ENCODE measurements around the gene PDE9A. TPM values are rescaled to one million over a fixed set of nuclear protein-coding genes. Genes with fewer than 3 reads are reported as not detected.
"Not testable (repeated sequence)": the region's sequence is repeated elsewhere in the genome, so short reads cannot be mapped to it uniquely, and the experiment has no call there.

Gene PDE9A
- total RNA-seq, 1 experiment from 2014 or later: not detected

- H3K4me3 ChIP-seq, H3K36me3 ChIP-seq, DNase-seq, H3K9me3 ChIP-seq: not testable (repeated sequence)
- peaks cover 24% of the 10 kb centered on the region for H3K27me3 ChIP-seq
Measured at GRCh38 chr21:42807293-42807895, 154.0 kb downstream of the PDE9A start.

- Histone ChIP-seq H3K9me3 (no peaks in the 10 kb centered on the region), H3K27me3 (peaks cover 31% of the 10 kb centered on the region), H3K4me3 (no peak overlapping the region), H3K36me3 (no peaks in the 10 kb centered on the region)
- no peak for DNase-seq
Measured at GRCh38 chr21:42807938-42808613, 154.7 kb downstream of the PDE9A start.

- Histone ChIP-seq H3K27me3 (peaks cover 33% of the 10 kb centered on the region), H3K4me3 (no peak overlapping the region)
- no peak for DNase-seq
Measured at GRCh38 chr21:42809171-42809570, 155.8 kb downstream of the PDE9A start.

GRCh38 chr21:42809577-42810475, 156.4 kb downstream of the PDE9A start:
- Histone ChIP-seq H3K27me3 (peaks cover 33% of the 10 kb centered on the region), H3K36me3 (no peaks in the 10 kb centered on the region), H3K4me3 (no peak overlapping the region), H3K9me3 (peaks cover 6% of the 10 kb centered on the region)
- DNase-seq: no peak

More at GRCh38 chr21:42809171-42809570, 155.8 kb downstream of the PDE9A start:
- peaks cover 1% of the 10 kb centered on the region; the same call in 1 of the 2 replicates for H3K9me3 ChIP-seq
- no peaks in the 10 kb centered on the region for H3K36me3 ChIP-seq

- peaks cover 10% of the 10 kb centered on the region for H3K9me3 ChIP-seq
- no peak overlapping the region for H3K4me3 ChIP-seq
- H3K36me3 ChIP-seq: no peaks in the 10 kb centered on the region
- no peak for DNase-seq
- peaks cover 29% of the 10 kb centered on the region for H3K27me3 ChIP-seq
Measured at GRCh38 chr21:42811960-42812359, 158.5 kb downstream of the PDE9A start.

- H3K36me3 ChIP-seq: not testable (repeated sequence)
Measured at GRCh38 chr21:42812528-42813241, 159.3 kb downstream of the PDE9A start.

GRCh38 chr21:42815217-42815616, 161.8 kb downstream of the PDE9A start:
- no peak for DNase-seq
- Histone ChIP-seq H3K27me3 (peaks cover 16% of the 10 kb centered on the region), H3K36me3 (no peaks in the 10 kb centered on the region), H3K4me3 (no peak overlapping the region), H3K9me3 (peaks cover 10% of the 10 kb centered on the region)

More at GRCh38 chr21:42812528-42813241, 159.3 kb downstream of the PDE9A start:
- H3K9me3 ChIP-seq, H3K4me3 ChIP-seq, DNase-seq: not testable (repeated sequence)
- H3K27me3 ChIP-seq: peaks cover 29% of the 10 kb centered on the region

GRCh38 chr21:42818328-42818749, 164.9 kb downstream of the PDE9A start:
- Histone ChIP-seq H3K4me3 (no peak overlapping the region), H3K27me3 (peaks cover 23% of the 10 kb centered on the region), H3K9me3 (peaks cover 10% of the 10 kb centered on the region), H3K36me3 (no peaks in the 10 kb centered on the region)
- DNase-seq: peak; percentile 52

GRCh38 chr21:42819861-42820615, 166.6 kb downstream of the PDE9A start:
- Histone ChIP-seq H3K4me3 (no peak overlapping the region), H3K9me3 (peaks cover 2% of the 10 kb centered on the region), H3K27me3 (peaks cover 30% of the 10 kb centered on the region), H3K36me3 (no peaks in the 10 kb centered on the region)
- DNase-seq: no peak

GRCh38 chr21:42820616-42821465, 167.4 kb downstream of the PDE9A start:
- Histone ChIP-seq H3K36me3 (no peaks in the 10 kb centered on the region), H3K27me3 (peaks cover 38% of the 10 kb centered on the region), H3K4me3 (no peak overlapping the region), H3K9me3 (no peaks in the 10 kb centered on the region; the same call in none of the 2 replicates)
- DNase-seq: no peak

Other genes starting within 250 kb of the PDE9A start
- not detected in 2 replicates for gene UBASH3A, start 249.7 kb upstream of the PDE9A start, total RNA-seq (2014; rRNA removed; shearing (Covaris generic); ENCODE audit: low replicate concordance)
- not detected in 2 replicates for gene RSPH1, start 157.4 kb upstream of the PDE9A start, total RNA-seq (2014; rRNA removed; shearing (Covaris generic); ENCODE audit: low replicate concordance)
- 2.1 and 5.0 TPM in 2 replicates for gene SLC37A1, start 139.8 kb upstream of the PDE9A start, total RNA-seq (2014; rRNA removed; shearing (Covaris generic); ENCODE audit: low replicate concordance)
- 18.9 and 59.2 TPM in 2 replicates for gene WDR4, start 225.9 kb downstream of the PDE9A start, total RNA-seq (2014; rRNA removed; shearing (Covaris generic); ENCODE audit: low replicate concordance)
- 72.1 and 78.1 TPM in 2 replicates for gene NDUFV3, start 239.7 kb downstream of the PDE9A start, total RNA-seq (2014; rRNA removed; shearing (Covaris generic); ENCODE audit: low replicate concordance)